Stimulated activated naive CD4-positive, alpha-beta T cell treated with Interleukin-2 at 50 U/mL for 16 hours (primary cell): ENCODE results near the gene HNRNPL.
"Not testable (repeated sequence)": the region's sequence is repeated elsewhere in the genome, so short reads cannot be mapped to it uniquely, and the experiment has no call there.

Experiments used
- DNase-seq: peaks from one replicate; lab custom pipeline; 2025; lab: John Stamatoyannopoulos, UW

HNRNPL gene

GRCh38 chr19:38849860-38850435, at the start of gene HNRNPL:
Gene HNRNPL (minus strand): TSS chr19:38849986. CDS start chr19:38849966, 20 bp downstream.
- DNase-seq = peak; percentile 100

GRCh38 chr19:38898788-38899446, 49.1 kb upstream of the HNRNPL start:
- no peak for DNase-seq

- no peak for DNase-seq
Observed at GRCh38 chr19:38894968-38895367, 45.2 kb upstream of the HNRNPL start.

- no peak for DNase-seq
Observed at GRCh38 chr19:38893341-38893771, 43.6 kb upstream of the HNRNPL start.

- no peak for DNase-seq
Observed at GRCh38 chr19:38892841-38893240, 43.1 kb upstream of the HNRNPL start.

GRCh38 chr19:38891771-38892170, 42.0 kb upstream of the HNRNPL start:
- DNase-seq = no peak

GRCh38 chr19:38890686-38891085, 40.9 kb upstream of the HNRNPL start:
- DNase-seq = no peak

GRCh38 chr19:38889803-38890202, 40.0 kb upstream of the HNRNPL start:
- DNase-seq = no peak

- DNase-seq = no peak
Observed at GRCh38 chr19:38888876-38889275, 39.1 kb upstream of the HNRNPL start.

- DNase-seq = not testable (repeated sequence)
Observed at GRCh38 chr19:38884691-38885090, 34.9 kb upstream of the HNRNPL start.

- no peak for DNase-seq
Observed at GRCh38 chr19:38883286-38883685, 33.5 kb upstream of the HNRNPL start.

GRCh38 chr19:38880882-38881609, 31.3 kb upstream of the HNRNPL start:
- no peak for DNase-seq

- DNase-seq = no peak
Observed at GRCh38 chr19:38880076-38880881, 30.5 kb upstream of the HNRNPL start.

GRCh38 chr19:38879400-38879751, 29.6 kb upstream of the HNRNPL start:
- no peak for DNase-seq

GRCh38 chr19:38878575-38879399, 29.0 kb upstream of the HNRNPL start:
- no peak for DNase-seq

GRCh38 chr19:38877781-38878574, 28.2 kb upstream of the HNRNPL start, which contains the start of gene RINL:
Gene RINL (minus strand): TSS chr19:38878275. CDS start chr19:38876742, 1,533 bp downstream.
- DNase-seq = peak; percentile 61

- DNase-seq = no peak
Observed at GRCh38 chr19:38875656-38876395, 26.0 kb upstream of the HNRNPL start.

- DNase-seq = not testable (repeated sequence)
Observed at GRCh38 chr19:38873400-38873799, 23.6 kb upstream of the HNRNPL start.

GRCh38 chr19:38870612-38871011, 20.8 kb upstream of the HNRNPL start:
- DNase-seq = no peak
